ENCODE results near the gene OR52B6. TPM values are rescaled to one million over a fixed set of nuclear protein-coding genes. Genes with fewer than 3 reads are reported as not detected.

Gene OR52B6
- total and polyA plus RNA-seq, 11 donors: not detected

- H3K9me3 ChIP-seq: no peaks in the 10 kb centered on the region
- 73 to 86% (median 84%) methylated on average over 5 of the region's 5 CpGs for WGBS, 4 donors
- intact Hi-C loops (cut with DNase I): no loop called here
- H3K27ac ChIP-seq: no peak overlapping the region
- TF ChIP-seq POLR2A (IDR thresholded peaks at IDR 0.05) (no peak), CTCF (IDR thresholded peaks at IDR 0.05) (no peak)
- peaks cover 0 to 5% (median 0%) of the 10 kb centered on the region in 9 donors for H3K36me3 ChIP-seq
- H3K4me1 ChIP-seq: no peaks in the 10 kb centered on the region
- DNase-seq (no peak), ATAC-seq (no peak)
- no peaks in the 10 kb centered on the region for H3K27me3 ChIP-seq
- H3K4me3 ChIP-seq: no peak overlapping the region
Measured at GRCh38 chr11:5610446-5610845, 29.8 kb downstream of the OR52B6 start.

- no peak overlapping the region for H3K4me3 ChIP-seq
- DNase-seq: no peak
- H3K36me3 ChIP-seq: no peaks in the 10 kb centered on the region
- H3K27me3 ChIP-seq: no peaks in the 10 kb centered on the region
- no peaks in the 10 kb centered on the region for H3K9me3 ChIP-seq
- 92 to 95% (median 94%) methylated on average over 11 of the region's 11 CpGs for WGBS, 4 donors
- H3K4me1 ChIP-seq: no peaks in the 10 kb centered on the region
- TF ChIP-seq POLR2A (IDR thresholded peaks at IDR 0.05) (no peak), CTCF (IDR thresholded peaks at IDR 0.05) (no peak)
- H3K27ac ChIP-seq: no peak overlapping the region
- intact Hi-C loops (cut with DNase I): no loop called here
- no peak for ATAC-seq
Measured at GRCh38 chr11:5611627-5612026, 30.9 kb downstream of the OR52B6 start.

- Histone ChIP-seq H3K36me3 (no peaks in the 10 kb centered on the region), H3K27ac (no peak overlapping the region), H3K27me3 (no peaks in the 10 kb centered on the region), H3K9me3 (no peaks in the 10 kb centered on the region), H3K4me1 (peaks cover 0 to 18% (median 7%) of the 10 kb centered on the region in 12 donors), H3K4me3 (no peak overlapping the region)
- TF ChIP-seq CTCF (IDR thresholded peaks at IDR 0.05) (no peak), POLR2A (IDR thresholded peaks at IDR 0.05) (no peak)
- no peak for ATAC-seq
- 81 to 87% (median 86%) methylated on average over 3 of the region's 3 CpGs for WGBS, 4 donors
- intact Hi-C loops (cut with DNase I): no loop called here
- no peak for DNase-seq
Measured at GRCh38 chr11:5618807-5619206, 38.1 kb downstream of the OR52B6 start.

- Histone ChIP-seq H3K9me3 (no peaks in the 10 kb centered on the region), H3K27ac (peak overlapping the region in 1 of 12 donors; percentile 31), H3K27me3 (no peaks in the 10 kb centered on the region), H3K4me3 (no peak overlapping the region), H3K4me1 (peaks cover 0 to 32% (median 14%) of the 10 kb centered on the region in 12 donors), H3K36me3 (no peaks in the 10 kb centered on the region)
- intact Hi-C loops (cut with DNase I): loop anchor here in 3 of 10 donors (5.0 to 10.0 kb wide), 3 partner anchors 64 to 74 kb away; partner anchors contain the start of genes TRIM22 (in 2 of the 3) and TRIM5 (in 2 of the 3)
- ATAC-seq (peak in 3 of 4 donors; percentile 39 to 68 (median 48)), DNase-seq (no peak)
- TF ChIP-seq CTCF (IDR thresholded peaks at IDR 0.05): no peak
- no peak for TF ChIP-seq POLR2A (IDR thresholded peaks at IDR 0.05)
- WGBS, 4 donors: 41 to 57% (median 46%) methylated on average over 3 of the region's 3 CpGs
Measured at GRCh38 chr11:5620651-5621521, 40.2 kb downstream of the OR52B6 start.

All from heart left ventricle (tissue), 16 donors.